ENCODE results near the gene APPL1. TPM values are rescaled to one million over a fixed set of nuclear protein-coding genes. Genes with fewer than 3 reads are reported as not detected.
A peak's percentile ranks its signal among the peaks of the same experiment; 100 is the strongest.

APPL1 gene
- total and polyA plus RNA-seq, 2 experiments from 2014 or later = 49.0 to 125 TPM

GRCh38 chr3:57184526-57184925, 43.0 kb upstream of the APPL1 start:
- Histone ChIP-seq H3K4me2 (no peak overlapping the region), H3K9me2 (ENCODE audit: insufficient read depth) (no peaks in the 10 kb centered on the region), H3K36me3 (ENCODE audit: insufficient read depth) (no peaks in the 10 kb centered on the region), H3K4me1 (ENCODE audit: insufficient read depth) (peaks cover 4% of the 10 kb centered on the region), H3K4me3 (no peak overlapping the region), H3K27ac (ENCODE audit: low read depth) (no peak overlapping the region), H4K20me1 (replicated peaks; ENCODE audit: insufficient read depth) (no peaks in the 10 kb centered on the region), H3K27me3 (ENCODE audit: insufficient read depth) (no peaks in the 10 kb centered on the region), H3K79me2 (replicated peaks; ENCODE audit: insufficient read depth) (no peaks in the 10 kb centered on the region), H2AFZ (no peak overlapping the region), H3F3A (replicated peaks; ENCODE audit: low read depth) (no peaks in the 10 kb centered on the region)
- Mint-ChIP-seq H3K4me3 (no peak overlapping the region), H3K27me3 (ENCODE audit: insufficient read depth, low read depth, poor library complexity) (peaks cover 1% of the 10 kb centered on the region), H3K9me3 (no peaks in the 10 kb centered on the region; the same call in 2 of the 3 replicates), H3K27ac (no peak overlapping the region), H3K4me1 (peaks cover 18% of the 10 kb centered on the region), H3K36me3 (ENCODE audit: low read depth) (no peaks in the 10 kb centered on the region)
- peak; percentile 70 for ATAC-seq
- DNase-seq (ENCODE audit: low spot score) = no peak
- TF ChIP-seq EZH2 (IDR thresholded peaks at IDR 0.05; ENCODE audit: low read depth, unreplicated experiment) (no peak), JUNB (IDR thresholded peaks at IDR 0.05; ENCODE audit: unreplicated experiment) (no peak), NANOG (IDR thresholded peaks at IDR 0.05; ENCODE audit: borderline replicate concordance) (no peak), STAT1 (IDR thresholded peaks at IDR 0.05; ENCODE audit: unreplicated experiment) (no peak), CREB1 (CRISPR knock-in tag; IDR thresholded peaks at IDR 0.05; ENCODE audit: low read depth) (no peak), EZH2phosphoT487 (IDR thresholded peaks at IDR 0.05; ENCODE audit: unreplicated experiment) (no peak), ETS1 (IDR thresholded peaks at IDR 0.05) (no peak), ZNF462 (CRISPR knock-in tag; IDR thresholded peaks at IDR 0.05) (no peak), POLR2AphosphoS5 (IDR thresholded peaks at IDR 0.05; ENCODE audit: low read depth) (no peak)
- TF ChIP-seq, protein P1, sequence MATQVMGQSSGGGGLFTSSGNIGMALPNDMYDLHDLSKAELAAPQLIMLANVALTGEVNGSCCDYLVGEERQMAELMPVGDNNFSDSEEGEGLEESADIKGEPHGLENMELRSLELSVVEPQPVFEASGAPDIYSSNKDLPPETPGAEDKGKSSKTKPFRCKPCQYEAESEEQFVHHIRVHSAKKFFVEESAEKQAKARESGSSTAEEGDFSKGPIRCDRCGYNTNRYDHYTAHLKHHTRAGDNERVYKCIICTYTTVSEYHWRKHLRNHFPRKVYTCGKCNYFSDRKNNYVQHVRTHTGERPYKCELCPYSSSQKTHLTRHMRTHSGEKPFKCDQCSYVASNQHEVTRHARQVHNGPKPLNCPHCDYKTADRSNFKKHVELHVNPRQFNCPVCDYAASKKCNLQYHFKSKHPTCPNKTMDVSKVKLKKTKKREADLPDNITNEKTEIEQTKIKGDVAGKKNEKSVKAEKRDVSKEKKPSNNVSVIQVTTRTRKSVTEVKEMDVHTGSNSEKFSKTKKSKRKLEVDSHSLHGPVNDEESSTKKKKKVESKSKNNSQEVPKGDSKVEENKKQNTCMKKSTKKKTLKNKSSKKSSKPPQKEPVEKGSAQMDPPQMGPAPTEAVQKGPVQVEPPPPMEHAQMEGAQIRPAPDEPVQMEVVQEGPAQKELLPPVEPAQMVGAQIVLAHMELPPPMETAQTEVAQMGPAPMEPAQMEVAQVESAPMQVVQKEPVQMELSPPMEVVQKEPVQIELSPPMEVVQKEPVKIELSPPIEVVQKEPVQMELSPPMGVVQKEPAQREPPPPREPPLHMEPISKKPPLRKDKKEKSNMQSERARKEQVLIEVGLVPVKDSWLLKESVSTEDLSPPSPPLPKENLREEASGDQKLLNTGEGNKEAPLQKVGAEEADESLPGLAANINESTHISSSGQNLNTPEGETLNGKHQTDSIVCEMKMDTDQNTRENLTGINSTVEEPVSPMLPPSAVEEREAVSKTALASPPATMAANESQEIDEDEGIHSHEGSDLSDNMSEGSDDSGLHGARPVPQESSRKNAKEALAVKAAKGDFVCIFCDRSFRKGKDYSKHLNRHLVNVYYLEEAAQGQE (IDR thresholded peaks at IDR 0.05; ENCODE audit: unreplicated experiment) = no peak
- TF ChIP-seq, protein P2, sequence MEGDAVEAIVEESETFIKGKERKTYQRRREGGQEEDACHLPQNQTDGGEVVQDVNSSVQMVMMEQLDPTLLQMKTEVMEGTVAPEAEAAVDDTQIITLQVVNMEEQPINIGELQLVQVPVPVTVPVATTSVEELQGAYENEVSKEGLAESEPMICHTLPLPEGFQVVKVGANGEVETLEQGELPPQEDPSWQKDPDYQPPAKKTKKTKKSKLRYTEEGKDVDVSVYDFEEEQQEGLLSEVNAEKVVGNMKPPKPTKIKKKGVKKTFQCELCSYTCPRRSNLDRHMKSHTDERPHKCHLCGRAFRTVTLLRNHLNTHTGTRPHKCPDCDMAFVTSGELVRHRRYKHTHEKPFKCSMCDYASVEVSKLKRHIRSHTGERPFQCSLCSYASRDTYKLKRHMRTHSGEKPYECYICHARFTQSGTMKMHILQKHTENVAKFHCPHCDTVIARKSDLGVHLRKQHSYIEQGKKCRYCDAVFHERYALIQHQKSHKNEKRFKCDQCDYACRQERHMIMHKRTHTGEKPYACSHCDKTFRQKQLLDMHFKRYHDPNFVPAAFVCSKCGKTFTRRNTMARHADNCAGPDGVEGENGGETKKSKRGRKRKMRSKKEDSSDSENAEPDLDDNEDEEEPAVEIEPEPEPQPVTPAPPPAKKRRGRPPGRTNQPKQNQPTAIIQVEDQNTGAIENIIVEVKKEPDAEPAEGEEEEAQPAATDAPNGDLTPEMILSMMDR (conservative IDR thresholded peaks at IDR 0.05; ENCODE audit: low read depth in 2 of 2) = no peak
